Right cardiac atrium (tissue), 5 donors: ENCODE measurements around the gene PPIF. TPM values are rescaled to one million over a fixed set of nuclear protein-coding genes. Genes with fewer than 3 reads are reported as not detected.
A peak's percentile ranks its signal among the peaks of the same experiment; 100 is the strongest.

Experiments
- ATAC-seq, 2 donors: fragments of 200-7000 bp; cut with Tn5 transposase; one replicate each; pipeline versions ENCODE4 v1.8.0 to v1.9.1; 2020; ENCODE audit warnings: moderate library complexity in 2 of 2, mild to moderate bottlenecking in 1 of 2
- DNase-seq, 3 donors: peaks; one replicate each; pipeline ENCODE4 v3.0.0-alpha.2; 2020
- H3K27ac ChIP-seq: one replicate; pipeline ENCODE4 v1.5.1; 2013; ENCODE audit warnings: mild to moderate bottlenecking, low read length, control low read depth, moderate library complexity
- H3K27me3 ChIP-seq: one replicate; pipeline ENCODE4 v1.6.1; 2013; ENCODE audit not compliant: control insufficient read depth, insufficient read depth
- H3K4me1 ChIP-seq: one replicate; pipeline ENCODE4 v1.6.1; 2013; ENCODE audit warnings: low read length; ENCODE audit not compliant: control insufficient read depth, insufficient read depth
- H3K4me3 ChIP-seq: one replicate; pipeline ENCODE4 v1.5.1; 2013; ENCODE audit warnings: low read length, control low read depth
- H3K9me3 ChIP-seq: one replicate; pipeline ENCODE4 v1.6.1; 2013; ENCODE audit warnings: low read length; ENCODE audit not compliant: control insufficient read depth
- WGBS: extraction: QIAGEN DNeasy Blood & Tissue Kit; methylation state at CpG from one replicate; pipeline ENCODE4 v1.1.7; 2013; 5-methylcytosine and 5-hydroxymethylcytosine counted together
- intact Hi-C, 4 donors: fragments of 100-400 bp; cut with DNase I; formaldehyde crosslinking; loops; one replicate each; pipeline versions ENCODE4 v1.11.0 to v1.14.0; 2022 to 2023
- polyA plus RNA-seq: library from polyadenylated mRNA; stranded (reverse); fragments of 200-250 nt; gene quantifications from one replicate; pipeline ENCODE4 v1.2.3, GENCODE V29; 2013
- total RNA-seq, 4 donors: library from RNA; stranded (reverse); fragmentation: NEBNext Ultra II Directional; extraction: Animal tissue kit (Norgen Biotek cat#: 25700); gene quantifications; one replicate each; pipeline ENCODE4 v1.2.1, GENCODE V29; 2021
- donor health status: healthy with polysubstance abuse.
- donor health status: DM: no; HTN: yes; CAD: no.
- donor health status: DM: no; HTN: no; CAD: no.
- donor health status: DM: no; HTN: yes; CAD: no; lungs with severe emphysema.
- donor health status: DM: yes; HTN: yes; CAD: no.

The PPIF gene
- total and polyA plus RNA-seq, 5 donors, result 91.8 to 121 (median 104) TPM

DNA sequence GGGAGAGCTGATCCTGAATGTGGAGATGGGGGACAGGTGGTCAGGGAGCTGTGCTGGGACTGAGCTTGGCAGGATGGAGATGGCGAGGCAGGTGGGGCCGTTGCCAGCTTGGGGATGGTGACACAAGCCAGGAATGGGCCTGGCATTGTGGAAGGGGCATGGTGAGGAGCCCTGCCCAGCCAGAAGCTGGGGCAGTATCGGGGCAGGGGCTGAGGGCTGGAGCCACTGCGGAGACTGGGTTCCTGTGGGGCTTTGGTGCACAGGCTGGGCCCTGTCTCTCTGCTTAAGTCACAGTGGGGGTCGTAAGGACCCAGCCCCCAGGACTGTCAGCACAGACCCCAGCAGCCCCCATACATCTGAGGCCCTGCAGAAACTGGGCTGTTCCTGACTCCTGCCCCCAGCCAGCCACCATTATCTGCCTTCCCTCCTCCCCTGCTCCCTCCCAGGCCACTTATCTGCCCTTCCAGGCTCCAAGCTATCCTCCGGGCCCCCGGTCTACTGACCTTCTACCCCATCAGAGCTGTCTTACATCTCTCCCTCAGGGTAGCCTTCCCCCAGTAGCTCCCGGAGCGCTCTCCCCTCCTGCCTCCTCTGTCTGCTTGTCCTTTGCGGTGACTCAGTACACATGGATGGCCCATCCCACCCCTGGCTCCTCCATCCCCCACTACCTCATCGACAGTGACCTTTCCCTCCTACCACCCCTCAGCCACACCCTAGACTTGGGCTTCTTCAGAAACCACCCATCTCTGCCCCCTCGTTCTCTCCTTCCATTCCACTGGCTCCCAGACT, 44.2 kb downstream of the PPIF start:
- Histone ChIP-seq H3K4me3 (no peak overlapping the region), H3K27ac (no peak overlapping the region), H3K27me3 (no peaks in the 10 kb centered on the region), H3K9me3 (no peaks in the 10 kb centered on the region), H3K4me1 (peaks cover 21% of the 10 kb centered on the region)
- 67% methylated on average over 12 of the region's 12 CpGs for WGBS
- peak; percentile 1 to 65 for ATAC-seq
- intact Hi-C loops, result loop anchor here in 1 of 4 donors (10.0 kb wide), 1 partner anchor 53 kb away; the partner anchor contains the start of gene ZCCHC24
- peak in 2 of 3 donors; percentile 55 to 65 for DNase-seq

DNA sequence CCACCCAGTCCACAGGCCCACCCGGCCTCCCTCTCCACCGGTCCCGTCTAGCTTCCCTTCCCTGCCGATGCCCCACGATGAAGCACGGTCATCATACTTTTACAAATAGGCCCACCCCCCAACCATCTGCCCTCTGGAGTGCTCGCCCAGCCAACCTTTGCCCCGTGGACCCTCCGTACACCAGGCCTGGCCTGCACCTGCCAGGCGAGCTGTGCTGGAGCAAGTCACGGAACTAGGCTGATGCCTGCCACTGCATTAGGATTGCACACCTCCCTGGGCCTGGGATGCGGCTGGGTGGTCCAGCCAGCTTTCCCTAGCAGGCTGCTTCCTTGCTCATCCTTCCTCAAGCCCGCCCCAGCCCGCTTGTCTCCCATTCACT, 44.7 kb downstream of the PPIF start:
- 87% methylated on average over 14 of the region's 14 CpGs for WGBS
- Histone ChIP-seq H3K4me3 (no peak overlapping the region), H3K27me3 (no peaks in the 10 kb centered on the region), H3K27ac (peak overlapping the region; percentile 2), H3K9me3 (no peaks in the 10 kb centered on the region), H3K4me1 (peaks cover 22% of the 10 kb centered on the region)
- intact Hi-C loops, result loop anchor here in 1 of 4 donors (10.0 kb wide), 1 partner anchor 53 kb away; the partner anchor contains the start of gene ZCCHC24
- peak in 1 of 2 donors; percentile 2 for ATAC-seq
- DNase-seq, result no peak

DNA sequence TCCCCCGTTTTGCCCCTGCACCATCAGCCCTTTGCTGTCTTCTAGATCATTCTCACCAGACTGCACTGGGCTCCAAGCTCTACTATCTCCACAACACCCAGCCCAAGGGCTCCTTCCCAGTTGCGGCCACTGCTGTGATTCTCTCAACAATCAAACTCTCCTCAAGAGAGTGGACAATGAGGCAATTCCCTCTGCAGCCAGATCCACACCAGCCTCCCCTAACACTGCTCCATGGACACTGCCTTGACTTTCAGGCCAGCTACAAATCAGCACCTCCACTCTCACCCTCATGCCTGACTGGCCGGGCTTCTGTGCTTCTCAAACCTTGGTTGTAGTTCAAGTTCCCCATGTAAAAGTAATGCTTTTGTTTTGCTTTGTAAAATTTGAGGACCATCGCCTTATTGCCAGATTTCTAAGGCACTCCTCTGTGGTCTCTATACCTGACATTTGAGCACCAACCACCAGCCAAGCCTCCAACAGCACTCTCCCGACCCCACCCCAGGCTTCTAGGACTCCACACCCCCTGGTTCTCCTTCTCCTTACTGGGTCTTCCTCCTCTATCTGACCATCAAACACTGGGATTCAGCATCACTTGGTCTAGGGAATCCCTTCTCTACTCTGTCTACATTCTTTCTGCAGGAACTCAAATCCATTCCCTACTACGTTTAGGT, 45.4 kb downstream of the PPIF start:
- 53% methylated on average over 6 of the region's 6 CpGs for WGBS
- Histone ChIP-seq H3K27me3 (no peaks in the 10 kb centered on the region), H3K9me3 (no peaks in the 10 kb centered on the region), H3K4me3 (no peak overlapping the region), H3K27ac (peak overlapping the region; percentile 2), H3K4me1 (peaks cover 28% of the 10 kb centered on the region)
- intact Hi-C loops, result loop anchor here in 1 of 4 donors (10.0 kb wide), 1 partner anchor 52 kb away; the partner anchor contains the start of gene ZCCHC24
- ATAC-seq, result peak; percentile 34 to 75
- DNase-seq, result peak; percentile 49 to 79 (median 71)

DNA sequence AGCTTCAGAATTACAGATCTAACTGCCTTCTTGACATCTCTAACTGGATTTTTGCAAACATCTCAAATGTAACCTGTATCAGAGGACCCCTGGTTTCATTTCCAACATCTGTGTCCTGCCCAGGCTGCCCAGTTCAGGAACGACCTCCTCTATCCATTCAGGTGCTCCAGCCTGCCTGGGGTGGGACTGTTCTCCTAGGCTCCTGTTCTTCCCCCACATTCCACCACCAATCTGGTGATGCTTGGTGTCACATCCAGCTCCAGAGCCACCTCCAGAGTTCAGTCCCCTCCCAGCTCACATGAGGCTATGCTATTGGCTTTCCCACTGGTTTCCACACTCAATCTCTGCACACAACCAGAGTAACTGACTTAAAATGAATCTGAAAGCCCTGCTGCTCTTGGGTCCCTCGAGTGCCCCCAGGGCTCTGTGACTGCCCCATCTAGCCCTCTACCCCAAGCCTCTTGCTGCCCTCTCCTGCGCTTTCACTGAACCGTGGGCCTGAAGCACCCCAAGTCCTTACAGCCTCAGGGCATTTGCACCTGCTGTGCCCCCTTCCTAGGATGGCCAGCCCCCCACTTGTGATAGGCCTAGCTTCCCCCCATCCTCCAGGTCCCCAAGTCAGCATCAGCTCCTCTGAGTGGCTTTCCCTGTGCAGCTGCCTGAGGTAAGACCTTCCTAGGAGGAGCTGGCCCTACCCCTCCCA, 46.1 kb downstream of the PPIF start:
- WGBS, result 98% methylated on average over 4 of the region's 4 CpGs
- ATAC-seq (no peak), DNase-seq (no peak)
- peaks cover 36% of the 10 kb centered on the region for H3K4me1 ChIP-seq
- H3K27ac ChIP-seq, result no peak overlapping the region
- H3K9me3 ChIP-seq, result no peaks in the 10 kb centered on the region
- H3K27me3 ChIP-seq, result no peaks in the 10 kb centered on the region
- intact Hi-C loops, result loop anchor here in 1 of 4 donors (10.0 kb wide), 1 partner anchor 51 kb away; the partner anchor contains the start of gene ZCCHC24
- no peak overlapping the region for H3K4me3 ChIP-seq

DNA sequence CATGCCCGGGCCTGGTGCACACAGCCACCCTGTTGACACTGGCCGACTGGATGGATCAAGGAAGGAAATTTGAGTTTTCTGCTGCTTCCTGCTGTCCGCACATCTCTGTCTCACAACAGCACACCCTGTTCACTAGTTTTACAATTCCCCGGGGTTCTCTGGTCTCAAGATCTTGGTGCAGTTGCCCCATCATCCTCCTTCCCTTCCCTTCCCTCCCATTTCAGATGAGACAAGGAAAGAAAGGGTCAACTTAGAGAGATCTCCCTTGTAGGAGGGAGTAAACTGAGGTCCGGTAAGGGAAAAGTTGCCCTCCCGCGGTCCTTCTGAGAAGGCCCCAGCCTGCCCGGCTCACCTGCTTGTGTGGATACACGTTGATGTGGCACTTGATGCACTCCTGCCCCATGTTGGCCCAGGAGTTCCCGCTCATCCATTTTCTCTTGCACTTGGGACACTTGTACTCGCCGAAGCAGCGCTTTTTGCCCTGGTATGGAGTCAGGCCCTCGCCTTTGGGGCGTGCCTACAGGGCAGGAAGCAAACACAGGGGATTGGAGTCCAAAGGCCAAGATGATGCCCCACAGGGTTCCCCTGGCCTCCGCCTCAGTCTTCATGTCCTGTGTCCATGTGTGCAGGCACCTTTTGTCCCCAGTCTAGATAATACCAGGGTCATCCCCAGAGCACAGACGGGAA, 46.8 kb downstream of the PPIF start:
- peaks cover 36% of the 10 kb centered on the region for H3K4me1 ChIP-seq
- intact Hi-C loops, result loop anchor here in 1 of 4 donors (10.0 kb wide), 1 partner anchor 51 kb away; the partner anchor contains the start of gene ZCCHC24
- no peak overlapping the region for H3K4me3 ChIP-seq
- DNase-seq, result peak; percentile 13 to 41 (median 40)
- WGBS, result 93% methylated on average over 17 of the region's 17 CpGs
- no peaks in the 10 kb centered on the region for H3K27me3 ChIP-seq
- ATAC-seq, result no peak
- H3K9me3 ChIP-seq, result no peaks in the 10 kb centered on the region
- no peak overlapping the region for H3K27ac ChIP-seq

DNA sequence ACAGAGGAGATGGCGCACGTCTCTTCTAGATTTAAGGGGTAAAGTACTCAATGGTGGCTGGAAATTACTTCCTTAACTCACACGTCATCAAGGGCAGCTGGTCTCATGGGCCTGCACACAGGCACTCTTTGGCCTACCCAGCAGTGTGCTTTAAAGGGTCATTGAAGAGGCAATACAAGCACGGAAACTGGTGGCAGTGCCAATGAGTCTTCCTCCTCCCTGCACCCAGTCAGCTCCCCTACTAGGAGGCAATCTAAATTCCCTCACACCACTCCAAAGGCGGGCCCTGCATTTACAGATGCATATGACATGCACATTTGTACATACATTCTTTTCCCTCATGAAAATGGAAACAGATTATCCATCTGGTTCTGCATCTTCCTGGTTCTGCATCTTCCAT, 47.4 kb downstream of the PPIF start:
- no peak for ATAC-seq
- no peak overlapping the region for H3K4me3 ChIP-seq
- intact Hi-C loops, result loop anchor here in 1 of 4 donors (10.0 kb wide), 1 partner anchor 50 kb away; the partner anchor contains the start of gene ZCCHC24
- H3K9me3 ChIP-seq, result no peaks in the 10 kb centered on the region
- 83% methylated on average over 5 of the region's 5 CpGs for WGBS
- no peak overlapping the region for H3K27ac ChIP-seq
- H3K4me1 ChIP-seq, result peaks cover 39% of the 10 kb centered on the region
- no peaks in the 10 kb centered on the region for H3K27me3 ChIP-seq
- peak in 1 of 3 donors; percentile 5 for DNase-seq

DNA sequence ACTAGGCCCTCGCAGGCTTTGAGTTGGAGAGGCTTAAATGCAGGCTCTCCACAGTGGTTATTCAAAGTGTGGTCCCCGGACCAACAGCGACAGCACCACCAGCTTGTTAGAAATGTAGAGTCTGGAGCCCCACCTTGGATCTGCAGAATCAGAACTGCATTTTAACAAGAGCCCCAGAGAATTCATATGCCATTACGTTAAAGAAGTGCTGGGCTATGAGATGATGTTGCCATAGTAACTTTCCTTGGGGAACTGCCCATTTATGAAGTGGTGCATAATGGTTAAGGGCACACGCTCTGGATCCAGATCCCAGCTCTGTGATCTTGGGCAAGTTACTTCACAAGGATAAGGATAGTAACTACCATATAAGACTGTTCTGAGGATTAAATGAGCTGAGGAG, 49.3 kb downstream of the PPIF start:
- ATAC-seq (no peak), DNase-seq (peak in 1 of 3 donors; percentile 4)
- 74% methylated on average over 5 of the region's 5 CpGs for WGBS
- intact Hi-C loops, result loop anchor here in 1 of 4 donors (10.0 kb wide), 1 partner anchor 48 kb away; the partner anchor contains the start of gene ZCCHC24
- Histone ChIP-seq H3K4me1 (peaks cover 52% of the 10 kb centered on the region), H3K9me3 (no peaks in the 10 kb centered on the region), H3K4me3 (no peak overlapping the region), H3K27ac (no peak overlapping the region), H3K27me3 (no peaks in the 10 kb centered on the region)

DNA sequence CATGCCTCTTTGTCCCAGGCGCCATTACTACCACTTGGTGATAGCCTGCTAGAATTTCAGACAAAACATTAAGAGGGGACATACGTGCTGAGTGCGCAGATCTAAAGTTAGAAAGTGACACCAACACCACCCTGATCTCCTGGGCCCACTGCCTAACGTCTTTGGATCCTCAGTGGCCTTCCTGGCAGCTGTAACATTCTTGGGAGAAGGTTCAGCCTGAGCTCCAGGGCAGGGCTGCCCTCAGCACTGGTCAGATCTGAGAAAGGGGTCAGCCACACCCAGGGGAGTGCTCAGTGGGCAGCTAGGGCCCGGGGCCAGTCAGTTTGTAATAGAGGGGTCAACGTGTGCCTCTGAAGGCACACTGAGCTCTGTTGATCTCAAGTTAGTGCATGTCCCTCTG, 49.8 kb downstream of the PPIF start:
- no peak for ATAC-seq
- intact Hi-C loops, result loop anchor here in 1 of 4 donors (10.0 kb wide), 1 partner anchor 48 kb away; the partner anchor contains the start of gene ZCCHC24
- WGBS, result 58% methylated on average over 6 of the region's 6 CpGs
- H3K4me3 ChIP-seq, result no peak overlapping the region
- no peaks in the 10 kb centered on the region for H3K27me3 ChIP-seq
- no peaks in the 10 kb centered on the region for H3K9me3 ChIP-seq
- DNase-seq, result peak; percentile 18 to 52 (median 42)
- peaks cover 52% of the 10 kb centered on the region for H3K4me1 ChIP-seq
- peak overlapping the region; percentile 21 for H3K27ac ChIP-seq

DNA sequence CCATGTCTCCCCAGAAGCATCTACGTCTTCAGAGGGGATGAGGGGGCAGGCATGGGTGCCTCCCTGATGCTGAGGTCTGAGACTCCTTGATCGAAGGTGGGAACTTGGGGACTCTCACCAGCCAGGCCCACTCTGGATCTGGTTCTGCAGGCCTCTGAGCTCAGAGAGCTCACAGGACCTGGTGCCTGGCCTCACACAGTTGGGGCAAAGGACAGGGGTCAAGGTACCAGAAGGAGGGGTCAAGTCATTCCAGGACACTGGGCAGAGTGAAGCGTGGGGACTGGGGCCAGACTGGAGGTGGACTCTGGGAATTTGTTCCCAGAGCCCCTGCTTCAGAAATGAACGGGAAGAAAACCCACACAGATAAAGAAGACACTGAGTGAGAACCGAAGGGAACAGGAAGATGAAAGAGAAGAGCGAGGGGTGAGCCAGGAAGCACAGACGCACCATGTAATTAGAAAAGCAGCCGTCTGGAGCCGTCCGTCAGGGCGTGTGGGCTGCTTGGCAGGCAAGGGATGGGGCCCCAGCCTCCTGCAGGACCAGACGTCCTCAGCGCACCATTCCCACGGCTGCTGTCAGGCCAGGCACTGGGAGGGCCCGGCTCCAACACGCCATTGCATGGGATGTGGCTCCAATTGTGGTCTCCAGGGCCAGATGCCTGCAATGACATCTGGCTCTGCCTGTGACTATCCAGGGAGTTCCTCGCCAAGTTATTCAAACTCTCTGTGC, 50.5 kb downstream of the PPIF start:
- Histone ChIP-seq H3K4me1 (peaks cover 48% of the 10 kb centered on the region), H3K9me3 (no peaks in the 10 kb centered on the region), H3K27me3 (no peaks in the 10 kb centered on the region), H3K4me3 (no peak overlapping the region), H3K27ac (peak overlapping the region; percentile 99)
- ATAC-seq, result peak; percentile 27
- 33% methylated on average over 17 of the region's 17 CpGs for WGBS
- intact Hi-C loops, result loop anchor here in 1 of 4 donors (10.0 kb wide), 1 partner anchor 47 kb away; the partner anchor contains the start of gene ZCCHC24
- peak; percentile 84 to 91 (median 91) for DNase-seq
